ENCODE data around the gene EXOC4.
"Not testable (repeated sequence)": the region's sequence is repeated elsewhere in the genome, so short reads cannot be mapped to it uniquely, and the experiment has no call there.

Gene EXOC4

GRCh38 chr7:133320891-133321290 lies 68.0 kb downstream of the EXOC4 start:
- DNase-seq: no peak

GRCh38 chr7:133321366-133321765 lies 68.5 kb downstream of the EXOC4 start:
- not testable (repeated sequence) for DNase-seq

- DNase-seq: not testable (repeated sequence)
These were observed 73.9 kb downstream of the EXOC4 start for GRCh38 chr7:133326745-133327144.

GRCh38 chr7:133328021-133328420 lies 75.1 kb downstream of the EXOC4 start:
- not testable (repeated sequence) for DNase-seq

- DNase-seq: no peak
These were observed 77.2 kb downstream of the EXOC4 start for GRCh38 chr7:133330085-133330484.

- no peak for DNase-seq
These were observed 79.0 kb downstream of the EXOC4 start for GRCh38 chr7:133331861-133332260.

GRCh38 chr7:133339772-133340171 lies 86.9 kb downstream of the EXOC4 start:
- no peak for DNase-seq

- no peak for DNase-seq
These were observed 91.4 kb downstream of the EXOC4 start for GRCh38 chr7:133344275-133344674.

GRCh38 chr7:133345690-133346421 lies 93.0 kb downstream of the EXOC4 start:
- no peak for DNase-seq

- no peak for DNase-seq
These were observed 95.4 kb downstream of the EXOC4 start for GRCh38 chr7:133348250-133348649.

GRCh38 chr7:133349101-133349500 lies 96.2 kb downstream of the EXOC4 start:
- DNase-seq: no peak

- DNase-seq: no peak
These were observed 99.6 kb downstream of the EXOC4 start for GRCh38 chr7:133352430-133352829.

- DNase-seq: no peak
These were observed 100.9 kb downstream of the EXOC4 start for GRCh38 chr7:133353775-133354174.

- DNase-seq: no peak
These were observed 101.9 kb downstream of the EXOC4 start for GRCh38 chr7:133354546-133355324.

GRCh38 chr7:133355325-133355708 lies 102.4 kb downstream of the EXOC4 start:
- DNase-seq: no peak

- no peak for DNase-seq
These were observed 102.9 kb downstream of the EXOC4 start for GRCh38 chr7:133355822-133356221.

GRCh38 chr7:133358708-133359107 lies 105.8 kb downstream of the EXOC4 start:
- no peak for DNase-seq

- DNase-seq: no peak
These were observed 106.6 kb downstream of the EXOC4 start for GRCh38 chr7:133359449-133359848.

GRCh38 chr7:133360201-133360600 lies 107.3 kb downstream of the EXOC4 start:
- no peak for DNase-seq

- no peak for DNase-seq
These were observed 108.9 kb downstream of the EXOC4 start for GRCh38 chr7:133361806-133362205.

GRCh38 chr7:133364959-133365690 lies 112.2 kb downstream of the EXOC4 start:
- no peak for DNase-seq

- no peak for DNase-seq
These were observed 113.0 kb downstream of the EXOC4 start for GRCh38 chr7:133365917-133366316.

- no peak for DNase-seq
These were observed 114.7 kb downstream of the EXOC4 start for GRCh38 chr7:133367561-133367960.

GRCh38 chr7:133369130-133369529 lies 116.3 kb downstream of the EXOC4 start:
- no peak for DNase-seq

All from NCI-H2171 treated with DMSO at 0.1 percent for 48 hours (cell line).